Measurements from ENCODE around the gene KLRC3.

DNA sequence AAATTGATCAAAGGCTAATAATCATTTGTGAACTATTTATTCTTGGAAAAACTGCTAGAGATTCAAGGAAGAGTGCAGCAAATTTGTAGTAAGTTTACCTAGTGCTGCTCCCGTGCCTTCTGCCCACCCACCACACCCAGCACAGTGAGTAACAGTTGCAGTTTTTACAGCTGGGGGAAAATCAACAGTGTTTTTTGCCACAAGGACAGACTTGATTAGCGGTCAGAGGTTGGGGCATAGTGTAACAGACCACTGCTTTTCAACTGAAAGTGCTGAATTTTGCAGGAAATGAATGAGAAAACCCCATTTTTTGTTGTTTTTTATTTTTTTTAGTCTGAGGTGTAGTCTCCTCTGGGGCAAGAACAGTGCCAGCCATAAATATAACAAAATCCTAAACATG is 23.1 kb downstream of the KLRC3 start:
- TF ChIP-seq TAF1 (IDR thresholded peaks at IDR 0.05; ENCODE audit: borderline replicate concordance, insufficient read depth, low read length) (no peak), REST (IDR thresholded peaks at IDR 0.05; ENCODE audit: insufficient read depth in 1 of 2, low read depth in 2 of 2, low read length in 2 of 2) (no peak)
